ENCODE data around the gene PTGFR. TPM values are rescaled to one million over a fixed set of nuclear protein-coding genes. Genes with fewer than 3 reads are reported as not detected.

Gene PTGFR
- polyA plus RNA-seq, 3 donors = 0.43 to 0.88 TPM; not detected in 1

DNA sequence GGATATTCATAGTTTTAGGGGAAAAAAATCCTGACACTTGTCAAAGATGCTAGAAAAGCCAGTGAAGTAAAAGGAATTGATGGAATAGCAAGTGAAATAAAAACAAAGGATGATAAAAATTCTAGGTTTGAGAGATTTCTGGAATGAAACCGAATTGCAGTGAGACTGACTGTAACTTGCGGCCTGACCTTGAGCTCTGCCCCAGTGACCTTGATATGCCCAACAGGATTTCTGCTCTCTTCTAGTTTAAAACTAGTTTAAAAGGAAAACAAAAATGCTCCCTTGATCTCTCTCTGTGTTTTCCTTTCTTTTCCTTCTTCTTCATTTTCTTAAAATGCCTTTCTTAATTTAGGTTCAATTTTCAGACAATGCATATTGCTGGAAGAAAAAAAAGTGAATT, 74.6 kb downstream of the PTGFR start:
- H3K27me3 ChIP-seq (ENCODE audit: control insufficient read depth in 2 of 2, insufficient read depth in 2 of 2, low read length in 2 of 2) = no peaks in the 10 kb centered on the region
- no peak overlapping the region for H3K4me3 Mint-ChIP-seq
- no peak overlapping the region for H2AFZ ChIP-seq (ENCODE audit: insufficient read depth, low read depth, low read length, poor library complexity, severe bottlenecking)
- H3K9me3 ChIP-seq (replicated peaks in 1 of 2; ENCODE audit: control insufficient read depth in 1 of 2, insufficient read depth in 1 of 2, low read length in 2 of 2) = no peaks in the 10 kb centered on the region
- H3K4me1 Mint-ChIP-seq = no peaks in the 10 kb centered on the region
- TF ChIP-seq, protein P1, sequence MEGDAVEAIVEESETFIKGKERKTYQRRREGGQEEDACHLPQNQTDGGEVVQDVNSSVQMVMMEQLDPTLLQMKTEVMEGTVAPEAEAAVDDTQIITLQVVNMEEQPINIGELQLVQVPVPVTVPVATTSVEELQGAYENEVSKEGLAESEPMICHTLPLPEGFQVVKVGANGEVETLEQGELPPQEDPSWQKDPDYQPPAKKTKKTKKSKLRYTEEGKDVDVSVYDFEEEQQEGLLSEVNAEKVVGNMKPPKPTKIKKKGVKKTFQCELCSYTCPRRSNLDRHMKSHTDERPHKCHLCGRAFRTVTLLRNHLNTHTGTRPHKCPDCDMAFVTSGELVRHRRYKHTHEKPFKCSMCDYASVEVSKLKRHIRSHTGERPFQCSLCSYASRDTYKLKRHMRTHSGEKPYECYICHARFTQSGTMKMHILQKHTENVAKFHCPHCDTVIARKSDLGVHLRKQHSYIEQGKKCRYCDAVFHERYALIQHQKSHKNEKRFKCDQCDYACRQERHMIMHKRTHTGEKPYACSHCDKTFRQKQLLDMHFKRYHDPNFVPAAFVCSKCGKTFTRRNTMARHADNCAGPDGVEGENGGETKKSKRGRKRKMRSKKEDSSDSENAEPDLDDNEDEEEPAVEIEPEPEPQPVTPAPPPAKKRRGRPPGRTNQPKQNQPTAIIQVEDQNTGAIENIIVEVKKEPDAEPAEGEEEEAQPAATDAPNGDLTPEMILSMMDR (IDR thresholded peaks at IDR 0.05) = no peak
- no peak overlapping the region for H3K27ac Mint-ChIP-seq
- no peak for DNase-seq
- no CpG with 5 or more reads among the region's 2 CpGs for WGBS (ENCODE audit: insufficient coverage)
- no peak overlapping the region for H3K4me2 ChIP-seq (replicated peaks; ENCODE audit: extremely low read depth, low read length, poor library complexity, severe bottlenecking)
- no peaks in the 10 kb centered on the region for H3K36me3 Mint-ChIP-seq
- no peaks in the 10 kb centered on the region for H3K27me3 Mint-ChIP-seq (ENCODE audit: low read depth in 3 of 3)
- H3K27ac ChIP-seq (ENCODE audit: low read depth in 1 of 2, low read length in 2 of 2) = no peak overlapping the region
- no peaks in the 10 kb centered on the region for H4K20me1 ChIP-seq (ENCODE audit: insufficient read depth, low read length)
- peaks cover 0 to 9% (median 1%) of the 10 kb centered on the region in 7 donors for H3K9me3 Mint-ChIP-seq
- no peak overlapping the region for H3K9ac ChIP-seq (ENCODE audit: insufficient read depth, low read length, poor library complexity, severe bottlenecking)
- no peaks in the 10 kb centered on the region for H3K79me2 ChIP-seq (ENCODE audit: insufficient read depth, low read length)
- intact Hi-C loops (cut with micrococcal nuclease) = no loop called here
- no peak overlapping the region for H3K4me3 ChIP-seq (replicated peaks in 1 of 3; ENCODE audit: low read depth in 2 of 3, low read length in 3 of 3)
- peaks cover 0 to 5% of the 10 kb centered on the region in 2 donors for H3K4me1 ChIP-seq (ENCODE audit: control insufficient read depth in 1 of 2, insufficient read depth in 2 of 2, low read length in 2 of 2)
- H3K36me3 ChIP-seq (replicated peaks in 1 of 2; ENCODE audit: control insufficient read depth in 1 of 2, insufficient read depth in 2 of 2, low read length in 2 of 2) = no peaks in the 10 kb centered on the region

DNA sequence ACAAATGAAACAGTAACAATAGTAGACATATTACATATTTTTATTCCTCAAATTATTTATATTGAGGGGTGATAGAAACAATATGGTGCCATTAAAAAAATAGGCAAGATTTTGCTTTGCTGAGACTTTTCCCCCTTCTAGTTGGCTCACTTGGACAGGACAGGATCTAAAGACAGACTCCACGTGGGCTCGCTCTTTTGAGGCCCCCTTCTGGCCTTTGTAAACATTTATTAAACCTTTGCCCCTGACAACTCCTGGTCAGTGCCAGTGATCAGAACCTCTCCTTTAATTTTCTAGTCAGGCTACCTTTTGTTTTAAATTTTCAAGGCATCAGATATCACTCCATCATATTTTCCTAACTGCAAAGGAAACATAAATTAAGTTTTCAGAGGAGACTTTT, 79.8 kb downstream of the PTGFR start:
- H2AFZ ChIP-seq (ENCODE audit: insufficient read depth, low read depth, low read length, poor library complexity, severe bottlenecking) = no peak overlapping the region
- no peaks in the 10 kb centered on the region for H3K36me3 ChIP-seq (replicated peaks in 1 of 2; ENCODE audit: control insufficient read depth in 1 of 2, insufficient read depth in 2 of 2, low read length in 2 of 2)
- no peaks in the 10 kb centered on the region for H3K79me2 ChIP-seq (ENCODE audit: insufficient read depth, low read length)
- intact Hi-C loops (cut with micrococcal nuclease) = no loop called here
- Mint-ChIP-seq H3K9me3 (peaks cover 0 to 4% (median 0%) of the 10 kb centered on the region in 7 donors), H3K27me3 (ENCODE audit: low read depth in 3 of 3) (peaks cover 0 to 2% (median 0%) of the 10 kb centered on the region in 3 donors), H3K4me3 (no peak overlapping the region), H3K4me1 (no peaks in the 10 kb centered on the region), H3K27ac (no peak overlapping the region), H3K36me3 (no peaks in the 10 kb centered on the region)
- H3K9ac ChIP-seq (ENCODE audit: insufficient read depth, low read length, poor library complexity, severe bottlenecking) = no peak overlapping the region
- no peaks in the 10 kb centered on the region for H3K4me1 ChIP-seq (ENCODE audit: control insufficient read depth in 1 of 2, insufficient read depth in 2 of 2, low read length in 2 of 2)
- no peaks in the 10 kb centered on the region for H3K27me3 ChIP-seq (ENCODE audit: control insufficient read depth in 2 of 2, insufficient read depth in 2 of 2, low read length in 2 of 2)
- H4K20me1 ChIP-seq (ENCODE audit: insufficient read depth, low read length) = no peaks in the 10 kb centered on the region
- H3K9me3 ChIP-seq (replicated peaks in 1 of 2; ENCODE audit: control insufficient read depth in 1 of 2, insufficient read depth in 1 of 2, low read length in 2 of 2) = no peaks in the 10 kb centered on the region
- DNase-seq = no peak
- WGBS (ENCODE audit: insufficient coverage) = 93% methylated on average over 2 of the region's 2 CpGs
- TF ChIP-seq, protein P1 (IDR thresholded peaks at IDR 0.05) = no peak
- H3K4me2 ChIP-seq (replicated peaks; ENCODE audit: extremely low read depth, low read length, poor library complexity, severe bottlenecking) = no peak overlapping the region
- H3K27ac ChIP-seq (ENCODE audit: low read depth in 1 of 2, low read length in 2 of 2) = no peak overlapping the region
- no peak overlapping the region for H3K4me3 ChIP-seq (replicated peaks in 1 of 3; ENCODE audit: low read depth in 2 of 3, low read length in 3 of 3)

Data from CD14-positive monocyte (primary cell).